ENCODE measurements around the gene TMPRSS4. TPM values are rescaled to one million over a fixed set of nuclear protein-coding genes. Genes with fewer than 3 reads are reported as not detected.

The TMPRSS4 gene
- total and polyA plus RNA-seq, 2 of the 13 experiments (the other 11 are each of a cell fraction or from before 2014, with no cell fraction given) = 0.32 TPM; not detected in 1

DNA sequence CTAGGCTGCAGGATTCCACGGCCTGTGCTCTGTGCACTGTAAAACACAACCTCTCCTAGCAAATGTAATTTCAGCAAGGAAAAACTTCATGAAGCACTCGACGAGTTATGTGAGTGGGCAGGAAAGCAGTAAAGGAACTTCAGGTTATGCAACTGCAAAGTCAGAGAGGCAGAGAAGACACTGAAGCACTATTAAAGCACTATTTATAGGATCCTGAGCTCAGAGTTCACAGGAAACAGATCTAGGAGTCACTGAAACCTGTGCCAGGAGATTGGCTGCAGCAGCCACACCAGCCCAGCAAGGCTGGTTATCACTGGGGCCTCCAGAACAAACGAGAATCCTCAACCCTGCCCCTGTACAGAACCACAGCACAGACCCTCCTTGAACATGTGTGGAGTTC lies 7.4 kb downstream of the TMPRSS4 start:
- whole genome bisulfite sequencing (ENCODE audit: low lambda C conversion rate) = 5% methylated on average over 4 of the region's 4 CpGs
- Histone ChIP-seq H3K36me3 (replicated peaks in 1 of 2; ENCODE audit: control insufficient read depth in 1 of 2, insufficient read depth in 2 of 2, low read length in 2 of 2) (no peaks in the 10 kb centered on the region), H3K27me3 (ENCODE audit: control insufficient read depth in 1 of 2, insufficient read depth in 2 of 2, low read length in 2 of 2) (peaks cover 0 to 30% of the 10 kb centered on the region in 2 experiments; a peak in 4 of 5 replicates), H3K4me2 (ENCODE audit: low read depth, low read length) (peak overlapping the region; percentile 72), H3K9ac (ENCODE audit: insufficient read depth, low read depth, low read length) (no peak overlapping the region), H3K4me3 (replicated peaks in 1 of 3; ENCODE audit: insufficient read depth in 1 of 3, low read depth in 2 of 3, low read length in 3 of 3) (no peak overlapping the region), H3K4me1 (ENCODE audit: insufficient read depth, low read length) (peaks cover 81% of the 10 kb centered on the region), H4K20me1 (ENCODE audit: insufficient read depth, low read length) (no peaks in the 10 kb centered on the region), H3K79me2 (ENCODE audit: insufficient read depth, low read length) (no peaks in the 10 kb centered on the region), H2AFZ (ENCODE audit: low read length) (no peak overlapping the region), H3K9me3 (ENCODE audit: low read length) (peaks cover 12% of the 10 kb centered on the region), H3K27ac (ENCODE audit: extremely low read length, insufficient read depth, low read length) (no peak overlapping the region)
- BruUV-seq (replicated peaks) = no TSS peak
- ChIA-PET CTCF (ENCODE audit: low intra/inter-chr PET ratio, low total read pairs) (no interaction called here), POLR2A (no interaction called here)
- DNase-seq (ENCODE audit: low spot score) (peak; percentile 32), FAIRE-seq (no peak), ATAC-seq (peak; percentile 43)
- in situ Hi-C loops (cut with HindIII; ENCODE audit: extremely low pct_ligation_motif_present, low pct_unique_long_range_greater_than_20kb) (no loop called here), intact Hi-C loops (cut with micrococcal nuclease; ENCODE audit: unreplicated experiment) (no loop called here)
- TF ChIP-seq MTA3 (CRISPR knock-in tag; IDR thresholded peaks at IDR 0.05) = no peak
- TF ChIP-seq ZNF816 (CRISPR knock-in tag; IDR thresholded peaks at IDR 0.05; ENCODE audit: borderline replicate concordance) = no peak
- TF ChIP-seq, protein P1, sequence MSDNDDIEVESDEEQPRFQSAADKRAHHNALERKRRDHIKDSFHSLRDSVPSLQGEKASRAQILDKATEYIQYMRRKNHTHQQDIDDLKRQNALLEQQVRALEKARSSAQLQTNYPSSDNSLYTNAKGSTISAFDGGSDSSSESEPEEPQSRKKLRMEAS (IDR thresholded peaks at IDR 0.05) = peak; percentile 8; the same call in 1 of the 2 replicates
- TF ChIP-seq SP1 (IDR thresholded peaks at IDR 0.05) = no peak
- TF ChIP-seq SP1 (CRISPR knock-in tag; IDR thresholded peaks at IDR 0.05) = no peak
- no peak for TF ChIP-seq FOXA3 (CRISPR knock-in tag; IDR thresholded peaks at IDR 0.05)
- TF ChIP-seq, protein P2, sequence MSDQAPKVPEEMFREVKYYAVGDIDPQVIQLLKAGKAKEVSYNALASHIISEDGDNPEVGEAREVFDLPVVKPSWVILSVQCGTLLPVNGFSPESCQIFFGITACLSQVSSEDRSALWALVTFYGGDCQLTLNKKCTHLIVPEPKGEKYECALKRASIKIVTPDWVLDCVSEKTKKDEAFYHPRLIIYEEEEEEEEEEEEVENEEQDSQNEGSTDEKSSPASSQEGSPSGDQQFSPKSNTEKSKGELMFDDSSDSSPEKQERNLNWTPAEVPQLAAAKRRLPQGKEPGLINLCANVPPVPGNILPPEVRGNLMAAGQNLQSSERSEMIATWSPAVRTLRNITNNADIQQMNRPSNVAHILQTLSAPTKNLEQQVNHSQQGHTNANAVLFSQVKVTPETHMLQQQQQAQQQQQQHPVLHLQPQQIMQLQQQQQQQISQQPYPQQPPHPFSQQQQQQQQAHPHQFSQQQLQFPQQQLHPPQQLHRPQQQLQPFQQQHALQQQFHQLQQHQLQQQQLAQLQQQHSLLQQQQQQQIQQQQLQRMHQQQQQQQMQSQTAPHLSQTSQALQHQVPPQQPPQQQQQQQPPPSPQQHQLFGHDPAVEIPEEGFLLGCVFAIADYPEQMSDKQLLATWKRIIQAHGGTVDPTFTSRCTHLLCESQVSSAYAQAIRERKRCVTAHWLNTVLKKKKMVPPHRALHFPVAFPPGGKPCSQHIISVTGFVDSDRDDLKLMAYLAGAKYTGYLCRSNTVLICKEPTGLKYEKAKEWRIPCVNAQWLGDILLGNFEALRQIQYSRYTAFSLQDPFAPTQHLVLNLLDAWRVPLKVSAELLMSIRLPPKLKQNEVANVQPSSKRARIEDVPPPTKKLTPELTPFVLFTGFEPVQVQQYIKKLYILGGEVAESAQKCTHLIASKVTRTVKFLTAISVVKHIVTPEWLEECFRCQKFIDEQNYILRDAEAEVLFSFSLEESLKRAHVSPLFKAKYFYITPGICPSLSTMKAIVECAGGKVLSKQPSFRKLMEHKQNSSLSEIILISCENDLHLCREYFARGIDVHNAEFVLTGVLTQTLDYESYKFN (CRISPR knock-in tag; conservative IDR thresholded peaks at IDR 0.05) = peak; percentile 40; the same call in 1 of the 2 replicates
- TF ChIP-seq CEBPG (CRISPR knock-in tag; IDR thresholded peaks at IDR 0.05) = peak; percentile 64
- no peak for TF ChIP-seq HES4 (CRISPR knock-in tag; IDR thresholded peaks at IDR 0.05; ENCODE audit: borderline replicate concordance)
- TF ChIP-seq MAFF (IDR thresholded peaks at IDR 0.05; ENCODE audit: low read depth, low read length) = no peak
- TF ChIP-seq ZNF124 (CRISPR knock-in tag; IDR thresholded peaks at IDR 0.05) = no peak
- TF ChIP-seq PHF21A (CRISPR knock-in tag; IDR thresholded peaks at IDR 0.05) = 0 out of 2 replicates have a peak, but pooled peaks have one; percentile 13
- TF ChIP-seq SAP130 (CRISPR knock-in tag; IDR thresholded peaks at IDR 0.05; ENCODE audit: low read depth) = peak; percentile 29; the same call in 1 of the 2 replicates
- TF ChIP-seq MEF2D (CRISPR knock-in tag; IDR thresholded peaks at IDR 0.05) = peak; percentile 97
- peak; percentile 10; the same call in 1 of the 2 replicates for TF ChIP-seq ETV5 (CRISPR knock-in tag; IDR thresholded peaks at IDR 0.05; ENCODE audit: borderline replicate concordance)
- TF ChIP-seq SETDB1 (CRISPR knock-in tag; IDR thresholded peaks at IDR 0.05; ENCODE audit: borderline replicate concordance) = no peak
- TF ChIP-seq NFRKB (IDR thresholded peaks at IDR 0.05) = no peak
- TF ChIP-seq ARID5B (CRISPR knock-in tag; IDR thresholded peaks at IDR 0.05) = peak; percentile 62
- TF ChIP-seq SOX5 (CRISPR knock-in tag; IDR thresholded peaks at IDR 0.05; ENCODE audit: borderline replicate concordance) = peak; percentile 48; the same call in 1 of the 2 replicates
- peak; percentile 45; the same call in 1 of the 2 replicates for TF ChIP-seq RXRB (CRISPR knock-in tag; IDR thresholded peaks at IDR 0.05; ENCODE audit: borderline replicate concordance)
- TF ChIP-seq HNF4A (CRISPR knock-in tag; IDR thresholded peaks at IDR 0.05) = peak; percentile 40; the same call in 1 of the 2 replicates
- TF ChIP-seq TEAD3 (CRISPR knock-in tag; optimal IDR thresholded peaks at IDR 0.05; ENCODE audit: borderline replicate concordance) = peak; percentile 31

All from HepG2 (cell line).